HepG2 (cell line): ENCODE results near the gene BBC3. TPM values are rescaled to one million over a fixed set of nuclear protein-coding genes. Genes with fewer than 3 reads are reported as not detected.
A peak's percentile ranks its signal among the peaks of the same experiment; 100 is the strongest.

ENCODE experiments used
- CBX5 ChIP-seq: sonication (generic); formaldehyde crosslinking; IDR thresholded peaks from 2 replicates; pipeline ENCODE4 v1.4.0; 2020; ENCODE audit warnings: missing genetic modification reagents, borderline replicate concordance
- EED ChIP-seq: sonication (generic); formaldehyde crosslinking; IDR thresholded peaks from 2 replicates; pipeline ENCODE4 v1.5.0; 2020; ENCODE audit warnings: mild to moderate bottlenecking, missing genetic modification reagents
- HDAC2 ChIP-seq: sonication (generic); formaldehyde crosslinking; IDR thresholded peaks from 2 replicates; pipeline ENCODE4 v1.4.0; 2020; ENCODE audit warnings: missing genetic modification reagents
- KDM1A ChIP-seq: IDR thresholded peaks from 2 replicates; pipeline ENCODE4 v1.6.1; 2016; ENCODE audit warnings: missing compliant biosample characterization
- MEF2D ChIP-seq: sonication (generic); formaldehyde crosslinking; IDR thresholded peaks from 2 replicates; pipeline ENCODE4 v1.5.1; 2020; ENCODE audit warnings: mild to moderate bottlenecking, missing genetic modification reagents
- NR2C2 ChIP-seq: sonication (generic); formaldehyde crosslinking; IDR thresholded peaks from 2 replicates; pipeline ENCODE4 v1.4.0; 2020; ENCODE audit warnings: missing genetic modification reagents, mild to moderate bottlenecking, moderate library complexity, borderline replicate concordance
- POLR2AphosphoS2 ChIP-seq: IDR thresholded peaks from 2 replicates; pipeline ENCODE4 v1.6.1; 2011; ENCODE audit warnings: low read depth, low read length, improper control_type of control experiment
- RFXANK ChIP-seq: IDR thresholded peaks from 2 replicates; pipeline ENCODE4 v1.6.1; 2016
- RFXAP ChIP-seq: sonication (generic); formaldehyde crosslinking; IDR thresholded peaks from 2 replicates; pipeline ENCODE4 v1.4.0; 2020; ENCODE audit warnings: missing genetic modification reagents, borderline replicate concordance
- SMARCC2 ChIP-seq: fragments of 450-650 bp; IDR thresholded peaks from 2 replicates; pipeline ENCODE4 v1.6.1; 2017; ENCODE audit warnings: antibody characterized with exemption, mild to moderate bottlenecking
- SMC3 ChIP-seq: IDR thresholded peaks from 2 replicates; pipeline ENCODE4 v1.6.1; 2011; ENCODE audit warnings: low read length, improper control_type of control experiment
- SPEN ChIP-seq: sonication (generic); formaldehyde crosslinking; IDR thresholded peaks from 2 replicates; pipeline ENCODE4 v1.5.1; 2020; ENCODE audit warnings: low read depth, mild to moderate bottlenecking, missing genetic modification reagents
- ZFP82 ChIP-seq: sonication (generic); formaldehyde crosslinking; IDR thresholded peaks from 2 replicates; pipeline ENCODE4 v1.5.1; 2020; ENCODE audit warnings: mild to moderate bottlenecking, missing genetic modification reagents, borderline replicate concordance
- ZMYM2 ChIP-seq: sonication (generic); formaldehyde crosslinking; IDR thresholded peaks from 2 replicates; pipeline ENCODE4 v1.8.0; 2022; ENCODE audit warnings: mild to moderate bottlenecking, missing genetic modification reagents
- ZNF121 ChIP-seq: sonication (generic); formaldehyde crosslinking; IDR thresholded peaks from 2 replicates; pipeline ENCODE4 v1.5.0; 2020; ENCODE audit warnings: mild to moderate bottlenecking, missing genetic modification reagents
- ZNF496 ChIP-seq: sonication (generic); formaldehyde crosslinking; IDR thresholded peaks from 2 replicates; pipeline ENCODE4 v1.8.1; 2023; ENCODE audit warnings: mild to moderate bottlenecking, moderate library complexity, missing genetic modification reagents; ENCODE audit not compliant: insufficient replicate concordance
- ZNF614 ChIP-seq: IDR thresholded peaks from 2 replicates; pipeline ENCODE4 v1.6.1; 2018; ENCODE audit warnings: missing biosample characterization, missing genetic modification reagents, inconsistent platforms, borderline replicate concordance
- ZNF792 ChIP-seq: IDR thresholded peaks from 2 replicates; pipeline ENCODE4 v1.6.1; 2016
- polyA plus RNA-seq, 8 experiments: library from polyadenylated mRNA; depleted of rRNA in 3 of 8; stranded (reverse) in 7 of 8; unstranded in 1 of 8; fragments of >200 nt; fragmentation: Illumina TruSeq in 4 of 8; extraction: Trizol in 4 of 8; gene quantifications; 2 replicates each; pipeline versions ENCODE4 v1.2.1 to v1.2.3, GENCODE V29; 2011 to 2016; ENCODE audit warnings: low read depth in 4 of 8, missing spikeins in 1 of 8, mixed read lengths in 1 of 8; ENCODE audit not compliant: insufficient read depth in 1 of 8
- total RNA-seq, 5 experiments: library from RNA; depleted of rRNA; stranded (reverse); fragments of >200 nt; fragmentation: Illumina TruSeq; extraction: Trizol; gene quantifications; 2 replicates each; pipeline ENCODE4 v1.2.3, GENCODE V29; 2016; ENCODE audit warnings: low read depth in 1 of 5
- TF ChIP-seq, protein P1 (sequence below): sonication (generic); formaldehyde crosslinking; IDR thresholded peaks from 2 replicates; pipeline ENCODE4 v1.9.0; 2021; ENCODE audit warnings: missing genetic modification reagents, borderline replicate concordance
- TF ChIP-seq, protein P2 (sequence below): sonication (generic); formaldehyde crosslinking; IDR thresholded peaks from 2 replicates; pipeline ENCODE4 v1.5.0; 2020; ENCODE audit warnings: missing genetic modification reagents, mild to moderate bottlenecking, borderline replicate concordance
- TF ChIP-seq, protein P3 (sequence below): fragments of 450-650 bp; IDR thresholded peaks from 2 replicates; pipeline ENCODE4 v1.6.1; 2017
- TF ChIP-seq, protein P4 (sequence below): sonication (generic); formaldehyde crosslinking; IDR thresholded peaks from 2 replicates; pipeline ENCODE4 v1.4.0; 2020; ENCODE audit warnings: mild to moderate bottlenecking, missing genetic modification reagents
- TF ChIP-seq, protein P5 (sequence below): sonication (generic); formaldehyde crosslinking; IDR thresholded peaks from 2 replicates; pipeline ENCODE4 v1.4.0; 2020; ENCODE audit warnings: missing genetic modification reagents, borderline replicate concordance

BBC3 gene
- total and polyA plus RNA-seq, 2 of the 13 experiments (the other 11 are each of a cell fraction or from before 2014, with no cell fraction given) = 6.1 to 8.8 TPM

DNA sequence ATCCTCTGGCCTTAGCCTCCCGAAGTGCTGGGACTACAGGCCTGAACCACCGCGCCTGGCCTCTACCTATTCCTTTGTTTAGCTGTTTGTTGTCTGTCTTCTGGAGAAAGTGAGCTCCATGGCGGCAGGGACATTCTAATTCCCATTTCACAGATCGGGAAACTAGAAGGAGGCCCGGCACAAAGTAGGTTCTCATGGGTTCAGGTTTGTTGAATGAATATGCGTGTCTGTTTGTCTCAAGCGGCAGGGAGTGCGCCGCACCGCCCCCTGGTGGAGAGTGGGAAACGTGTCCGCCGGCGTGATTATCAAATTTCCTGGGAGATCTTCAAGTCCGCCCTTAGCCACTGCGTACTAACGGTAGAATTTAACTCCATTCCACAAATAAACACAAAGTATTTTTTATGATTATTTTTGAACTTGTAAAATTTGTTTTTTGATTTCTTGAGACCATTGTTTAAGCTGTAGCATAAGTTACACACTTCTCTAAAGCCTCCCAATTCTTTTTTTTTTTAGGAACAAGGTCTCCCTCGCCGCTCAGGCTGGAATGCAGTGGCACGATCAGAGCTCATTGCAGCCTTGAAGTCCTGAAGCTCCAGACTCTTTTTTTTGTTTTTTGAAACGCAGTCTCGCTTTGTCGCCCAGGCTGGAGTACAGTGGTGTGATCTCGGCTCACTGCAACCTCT, 16.4 kb upstream of the BBC3 start (continued):
- TF ChIP-seq, protein P1, sequence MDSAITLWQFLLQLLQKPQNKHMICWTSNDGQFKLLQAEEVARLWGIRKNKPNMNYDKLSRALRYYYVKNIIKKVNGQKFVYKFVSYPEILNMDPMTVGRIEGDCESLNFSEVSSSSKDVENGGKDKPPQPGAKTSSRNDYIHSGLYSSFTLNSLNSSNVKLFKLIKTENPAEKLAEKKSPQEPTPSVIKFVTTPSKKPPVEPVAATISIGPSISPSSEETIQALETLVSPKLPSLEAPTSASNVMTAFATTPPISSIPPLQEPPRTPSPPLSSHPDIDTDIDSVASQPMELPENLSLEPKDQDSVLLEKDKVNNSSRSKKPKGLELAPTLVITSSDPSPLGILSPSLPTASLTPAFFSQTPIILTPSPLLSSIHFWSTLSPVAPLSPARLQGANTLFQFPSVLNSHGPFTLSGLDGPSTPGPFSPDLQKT (CRISPR knock-in tag) = no peak
- TF ChIP-seq, protein P2, sequence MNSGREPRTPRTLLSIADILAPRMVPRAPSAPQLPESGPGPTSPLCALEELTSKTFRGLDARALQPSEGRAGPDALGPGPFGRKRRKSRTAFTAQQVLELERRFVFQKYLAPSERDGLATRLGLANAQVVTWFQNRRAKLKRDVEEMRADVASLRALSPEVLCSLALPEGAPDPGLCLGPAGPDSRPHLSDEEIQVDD = no peak
- TF ChIP-seq RFXANK (CRISPR knock-in tag) (no peak), ZNF792 (CRISPR knock-in tag) (no peak), KDM1A (peak; percentile 20; the same call in 1 of the 2 replicates), SMC3 (peak; percentile 59; the same call in 1 of the 2 replicates), SPEN (CRISPR knock-in tag) (no peak), RFXAP (CRISPR knock-in tag) (no peak), HDAC2 (CRISPR knock-in tag) (peak; percentile 48; the same call in 1 of the 2 replicates), POLR2AphosphoS2 (no peak), CBX5 (CRISPR knock-in tag) (no peak), NR2C2 (CRISPR knock-in tag) (no peak), ZNF121 (CRISPR knock-in tag) (0 out of 2 replicates have a peak, but pooled peaks have one; percentile 23), ZMYM2 (CRISPR knock-in tag) (0 out of 2 replicates have a peak, but pooled peaks have one; percentile 52), ZFP82 (CRISPR knock-in tag) (0 out of 2 replicates have a peak, but pooled peaks have one; percentile 52), MEF2D (CRISPR knock-in tag) (no peak), EED (CRISPR knock-in tag) (no peak), ZNF496 (no peak), SMARCC2 (no peak), ZNF614 (CRISPR knock-in tag) (0 out of 2 replicates have a peak, but pooled peaks have one; percentile 23)
- TF ChIP-seq, protein P3, sequence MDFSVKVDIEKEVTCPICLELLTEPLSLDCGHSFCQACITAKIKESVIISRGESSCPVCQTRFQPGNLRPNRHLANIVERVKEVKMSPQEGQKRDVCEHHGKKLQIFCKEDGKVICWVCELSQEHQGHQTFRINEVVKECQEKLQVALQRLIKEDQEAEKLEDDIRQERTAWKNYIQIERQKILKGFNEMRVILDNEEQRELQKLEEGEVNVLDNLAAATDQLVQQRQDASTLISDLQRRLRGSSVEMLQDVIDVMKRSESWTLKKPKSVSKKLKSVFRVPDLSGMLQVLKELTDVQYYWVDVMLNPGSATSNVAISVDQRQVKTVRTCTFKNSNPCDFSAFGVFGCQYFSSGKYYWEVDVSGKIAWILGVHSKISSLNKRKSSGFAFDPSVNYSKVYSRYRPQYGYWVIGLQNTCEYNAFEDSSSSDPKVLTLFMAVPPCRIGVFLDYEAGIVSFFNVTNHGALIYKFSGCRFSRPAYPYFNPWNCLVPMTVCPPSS = no peak
- TF ChIP-seq, protein P4, sequence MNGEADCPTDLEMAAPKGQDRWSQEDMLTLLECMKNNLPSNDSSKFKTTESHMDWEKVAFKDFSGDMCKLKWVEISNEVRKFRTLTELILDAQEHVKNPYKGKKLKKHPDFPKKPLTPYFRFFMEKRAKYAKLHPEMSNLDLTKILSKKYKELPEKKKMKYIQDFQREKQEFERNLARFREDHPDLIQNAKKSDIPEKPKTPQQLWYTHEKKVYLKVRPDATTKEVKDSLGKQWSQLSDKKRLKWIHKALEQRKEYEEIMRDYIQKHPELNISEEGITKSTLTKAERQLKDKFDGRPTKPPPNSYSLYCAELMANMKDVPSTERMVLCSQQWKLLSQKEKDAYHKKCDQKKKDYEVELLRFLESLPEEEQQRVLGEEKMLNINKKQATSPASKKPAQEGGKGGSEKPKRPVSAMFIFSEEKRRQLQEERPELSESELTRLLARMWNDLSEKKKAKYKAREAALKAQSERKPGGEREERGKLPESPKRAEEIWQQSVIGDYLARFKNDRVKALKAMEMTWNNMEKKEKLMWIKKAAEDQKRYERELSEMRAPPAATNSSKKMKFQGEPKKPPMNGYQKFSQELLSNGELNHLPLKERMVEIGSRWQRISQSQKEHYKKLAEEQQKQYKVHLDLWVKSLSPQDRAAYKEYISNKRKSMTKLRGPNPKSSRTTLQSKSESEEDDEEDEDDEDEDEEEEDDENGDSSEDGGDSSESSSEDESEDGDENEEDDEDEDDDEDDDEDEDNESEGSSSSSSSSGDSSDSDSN (CRISPR knock-in tag) = no peak
- TF ChIP-seq, protein P5, sequence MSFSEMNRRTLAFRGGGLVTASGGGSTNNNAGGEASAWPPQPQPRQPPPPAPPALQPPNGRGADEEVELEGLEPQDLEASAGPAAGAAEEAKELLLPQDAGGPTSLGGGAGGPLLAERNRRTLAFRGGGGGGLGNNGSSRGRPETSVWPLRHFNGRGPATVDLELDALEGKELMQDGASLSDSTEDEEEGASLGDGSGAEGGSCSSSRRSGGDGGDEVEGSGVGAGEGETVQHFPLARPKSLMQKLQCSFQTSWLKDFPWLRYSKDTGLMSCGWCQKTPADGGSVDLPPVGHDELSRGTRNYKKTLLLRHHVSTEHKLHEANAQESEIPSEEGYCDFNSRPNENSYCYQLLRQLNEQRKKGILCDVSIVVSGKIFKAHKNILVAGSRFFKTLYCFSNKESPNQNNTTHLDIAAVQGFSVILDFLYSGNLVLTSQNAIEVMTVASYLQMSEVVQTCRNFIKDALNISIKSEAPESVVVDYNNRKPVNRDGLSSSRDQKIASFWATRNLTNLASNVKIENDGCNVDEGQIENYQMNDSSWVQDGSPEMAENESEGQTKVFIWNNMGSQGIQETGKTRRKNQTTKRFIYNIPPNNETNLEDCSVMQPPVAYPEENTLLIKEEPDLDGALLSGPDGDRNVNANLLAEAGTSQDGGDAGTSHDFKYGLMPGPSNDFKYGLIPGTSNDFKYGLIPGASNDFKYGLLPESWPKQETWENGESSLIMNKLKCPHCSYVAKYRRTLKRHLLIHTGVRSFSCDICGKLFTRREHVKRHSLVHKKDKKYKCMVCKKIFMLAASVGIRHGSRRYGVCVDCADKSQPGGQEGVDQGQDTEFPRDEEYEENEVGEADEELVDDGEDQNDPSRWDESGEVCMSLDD (CRISPR knock-in tag) = no peak
